Measurements from ENCODE around the gene EPB41L2.

- TF ChIP-seq CTCF (IDR thresholded peaks at IDR 0.05): no peak
- no peak for TF ChIP-seq POLR2A (IDR thresholded peaks at IDR 0.05)
- no peak for TF ChIP-seq POLR2AphosphoS5 (IDR thresholded peaks at IDR 0.05)
- TF ChIP-seq EP300 (IDR thresholded peaks at IDR 0.05): no peak
Observed at GRCh38 chr6:130947464-130947863, 115.6 kb downstream of the EPB41L2 start.

All from upper lobe of left lung (tissue), 4 donors.